GM19193 (cell line): ENCODE results near the gene TTC6.

Experiments used
- POLR2A ChIP-seq: IDR thresholded peaks from 4 replicates; pipeline ENCODE4 v1.6.1; 2011; ENCODE audit not compliant: insufficient read depth, insufficient read length; ENCODE audit errors: extremely low read depth

The TTC6 gene

GRCh38 chr14:37602605-37603453 lies 7.4 kb downstream of the TTC6 start:
- no peak for TF ChIP-seq POLR2A

GRCh38 chr14:37603688-37604251 lies 8.3 kb downstream of the TTC6 start:
- no peak for TF ChIP-seq POLR2A

GRCh38 chr14:37606678-37607077 lies 11.2 kb downstream of the TTC6 start:
- TF ChIP-seq POLR2A, result no peak

DNA sequence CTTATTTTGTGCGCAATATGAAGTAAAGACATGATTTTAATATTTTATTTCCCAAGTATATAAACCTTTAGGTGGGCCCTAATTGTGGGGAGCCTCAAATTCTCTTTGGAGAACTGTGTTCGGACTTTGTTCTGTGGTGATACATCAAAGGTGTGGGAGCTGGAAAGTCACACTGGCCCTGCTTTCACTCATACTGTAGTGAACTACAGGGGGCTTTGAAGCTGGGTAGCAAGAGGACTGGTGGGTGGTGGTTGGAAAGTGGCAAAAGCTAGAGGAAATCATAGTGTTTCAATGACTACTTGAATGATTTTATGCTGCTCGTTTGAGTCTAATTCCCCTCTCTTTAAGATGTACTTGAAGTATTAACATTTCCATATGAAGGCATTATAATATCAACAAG lies 13.2 kb downstream of the TTC6 start:
- TF ChIP-seq POLR2A, result no peak

DNA sequence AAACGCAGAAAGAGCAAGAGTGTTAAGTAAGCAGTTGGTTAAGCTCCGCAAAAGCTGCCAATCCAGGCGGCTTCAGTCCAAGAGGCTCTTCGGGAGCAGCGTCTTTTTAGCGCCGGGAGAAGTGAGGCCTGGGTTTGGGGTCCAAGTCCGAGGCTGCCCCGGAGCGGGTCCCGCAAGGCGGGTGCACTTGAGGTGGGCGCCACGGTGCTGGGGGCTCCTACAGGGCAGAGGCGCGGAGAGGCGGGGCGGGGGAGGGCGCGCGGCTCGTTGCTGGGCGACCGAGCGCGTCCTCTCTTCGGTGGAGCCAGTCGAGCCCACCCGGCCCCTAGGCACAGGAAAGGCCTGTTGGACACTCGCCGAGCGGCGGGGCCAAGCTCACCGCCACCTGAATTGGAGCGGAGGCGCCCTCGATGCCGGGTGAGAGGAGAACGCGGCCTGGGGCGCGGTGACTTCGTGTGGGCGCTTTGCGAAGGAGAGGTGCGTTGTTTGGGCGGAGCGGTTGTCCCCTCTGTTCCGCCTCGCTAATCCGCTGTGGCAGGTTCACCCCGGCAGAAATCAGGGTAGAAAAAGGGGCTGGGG lies 15.6 kb downstream of the TTC6 start:
- no peak for TF ChIP-seq POLR2A

- no peak for TF ChIP-seq POLR2A
These were observed 20.3 kb downstream of the TTC6 start for GRCh38 chr14:37615582-37616289.

- no peak for TF ChIP-seq POLR2A
These were observed 21.4 kb downstream of the TTC6 start for GRCh38 chr14:37616853-37617252.

- no peak for TF ChIP-seq POLR2A
These were observed 22.5 kb downstream of the TTC6 start for GRCh38 chr14:37617864-37618365.

GRCh38 chr14:37618498-37619028 lies 23.1 kb downstream of the TTC6 start:
- no peak for TF ChIP-seq POLR2A

- no peak for TF ChIP-seq POLR2A
These were observed 25.4 kb downstream of the TTC6 start for GRCh38 chr14:37620856-37621255.

GRCh38 chr14:37622231-37622923 lies 26.9 kb downstream of the TTC6 start:
- no peak for TF ChIP-seq POLR2A

- TF ChIP-seq POLR2A, result no peak
These were observed 28.1 kb downstream of the TTC6 start for GRCh38 chr14:37623426-37623951.

GRCh38 chr14:37623971-37624370 lies 28.5 kb downstream of the TTC6 start:
- TF ChIP-seq POLR2A, result no peak
